T-helper 2 cell treated with Interferon-gamma antibody and Interleukin-4, amounts not matched to agents 5 μg/mL and 100 μg/mL, for 36 hours (primary cell): Measurements from ENCODE around the gene LETM1.

Experiments
- DNase-seq: peaks from one replicate; pipeline ENCODE4 v3.0.0; 2021; ENCODE audit warnings: low spot score
- H3K27ac Mint-ChIP-seq: one replicate; pipeline ENCODE4 v1.8.0; 2021; ENCODE audit warnings: mild to moderate bottlenecking, mixed read lengths
- H3K27me3 Mint-ChIP-seq: one replicate; pipeline ENCODE4 v1.8.0; 2021; ENCODE audit warnings: low read depth, mixed read lengths
- H3K36me3 Mint-ChIP-seq: one replicate; pipeline ENCODE4 v1.8.0; 2021; ENCODE audit warnings: low read depth, mixed read lengths
- H3K4me1 Mint-ChIP-seq: one replicate; pipeline ENCODE4 v1.8.0; 2021; ENCODE audit warnings: low read depth, mixed read lengths
- H3K4me3 Mint-ChIP-seq: one replicate; pipeline ENCODE4 v1.8.0; 2022; ENCODE audit warnings: mild to moderate bottlenecking, moderate library complexity, mixed read lengths
- H3K9me3 Mint-ChIP-seq: one replicate; pipeline ENCODE4 v1.8.0; 2021; ENCODE audit warnings: mixed read lengths

Gene LETM1

GRCh38 chr4:1856071-1856942 is at the start of gene LETM1:
Gene LETM1, minus strand, starts transcription at chr4:1856156. Its CDS starts 206 bp downstream, at chr4:1855950.
- peaks cover 26% of the 10 kb centered on the region for H3K4me1 Mint-ChIP-seq
- peak within 1 kb of the TSS; percentile 85 for H3K4me3 Mint-ChIP-seq
- H3K27me3 Mint-ChIP-seq: no peaks in the 10 kb centered on the region
- H3K36me3 Mint-ChIP-seq: peaks cover 4% of the 10 kb centered on the region
- no peaks in the 10 kb centered on the region for H3K9me3 Mint-ChIP-seq
- H3K27ac Mint-ChIP-seq: peak within 1 kb of the TSS; percentile 70
- DNase-seq: peak; percentile 96

GRCh38 chr4:1904042-1904441 is 48.1 kb upstream of the LETM1 start:
- Mint-ChIP-seq H3K9me3 (no peaks in the 10 kb centered on the region), H3K27me3 (no peaks in the 10 kb centered on the region), H3K4me1 (peaks cover 46% of the 10 kb centered on the region), H3K4me3 (no peak overlapping the region), H3K27ac (no peak overlapping the region), H3K36me3 (peaks cover 66% of the 10 kb centered on the region)
- DNase-seq: no peak

- peaks cover 65% of the 10 kb centered on the region for H3K36me3 Mint-ChIP-seq
- no peak for DNase-seq
- H3K27me3 Mint-ChIP-seq: no peaks in the 10 kb centered on the region
- H3K27ac Mint-ChIP-seq: peak overlapping the region; percentile 11
- peaks cover 45% of the 10 kb centered on the region for H3K4me1 Mint-ChIP-seq
- no peak overlapping the region for H3K4me3 Mint-ChIP-seq
- H3K9me3 Mint-ChIP-seq: no peaks in the 10 kb centered on the region
Measured at GRCh38 chr4:1903035-1903434, 47.1 kb upstream of the LETM1 start.

- no peaks in the 10 kb centered on the region for H3K27me3 Mint-ChIP-seq
- H3K9me3 Mint-ChIP-seq: no peaks in the 10 kb centered on the region
- no peak overlapping the region for H3K4me3 Mint-ChIP-seq
- peaks cover 42% of the 10 kb centered on the region for H3K4me1 Mint-ChIP-seq
- peaks cover 65% of the 10 kb centered on the region for H3K36me3 Mint-ChIP-seq
- H3K27ac Mint-ChIP-seq: no peak overlapping the region
- DNase-seq: no peak
Measured at GRCh38 chr4:1902243-1902642, 46.3 kb upstream of the LETM1 start.

GRCh38 chr4:1901127-1901526 is 45.2 kb upstream of the LETM1 start:
- Mint-ChIP-seq H3K36me3 (peaks cover 62% of the 10 kb centered on the region), H3K9me3 (no peaks in the 10 kb centered on the region), H3K4me1 (peaks cover 38% of the 10 kb centered on the region), H3K4me3 (no peak overlapping the region), H3K27ac (no peak overlapping the region), H3K27me3 (no peaks in the 10 kb centered on the region)
- DNase-seq: no peak

- no peak for DNase-seq
- peaks cover 36% of the 10 kb centered on the region for H3K4me1 Mint-ChIP-seq
- no peaks in the 10 kb centered on the region for H3K27me3 Mint-ChIP-seq
- H3K36me3 Mint-ChIP-seq: peaks cover 61% of the 10 kb centered on the region
- H3K27ac Mint-ChIP-seq: no peak overlapping the region
- no peak overlapping the region for H3K4me3 Mint-ChIP-seq
- H3K9me3 Mint-ChIP-seq: no peaks in the 10 kb centered on the region
Measured at GRCh38 chr4:1900624-1901023, 44.7 kb upstream of the LETM1 start.

GRCh38 chr4:1900087-1900433 is 44.1 kb upstream of the LETM1 start:
- H3K27me3 Mint-ChIP-seq: no peaks in the 10 kb centered on the region
- H3K36me3 Mint-ChIP-seq: peaks cover 64% of the 10 kb centered on the region

GRCh38 chr4:1899149-1900086 is 43.5 kb upstream of the LETM1 start:
- H3K36me3 Mint-ChIP-seq: peaks cover 63% of the 10 kb centered on the region
- peak overlapping the region; percentile 66 for H3K4me3 Mint-ChIP-seq
- peak; percentile 70 for DNase-seq
- no peaks in the 10 kb centered on the region for H3K9me3 Mint-ChIP-seq
- peaks cover 41% of the 10 kb centered on the region for H3K4me1 Mint-ChIP-seq
- no peaks in the 10 kb centered on the region for H3K27me3 Mint-ChIP-seq
- peak overlapping the region; percentile 89 for H3K27ac Mint-ChIP-seq

More at GRCh38 chr4:1900087-1900433, 44.1 kb upstream of the LETM1 start:
- Mint-ChIP-seq H3K9me3 (no peaks in the 10 kb centered on the region), H3K4me1 (peaks cover 40% of the 10 kb centered on the region), H3K4me3 (no peak overlapping the region), H3K27ac (peak overlapping the region; percentile 26)
- DNase-seq: no peak

- H3K36me3 Mint-ChIP-seq: peaks cover 63% of the 10 kb centered on the region
- peak overlapping the region; percentile 89 for H3K27ac Mint-ChIP-seq
- no peak for DNase-seq
- peaks cover 38% of the 10 kb centered on the region for H3K4me1 Mint-ChIP-seq
- H3K9me3 Mint-ChIP-seq: no peaks in the 10 kb centered on the region
- no peaks in the 10 kb centered on the region for H3K27me3 Mint-ChIP-seq
- H3K4me3 Mint-ChIP-seq: peak overlapping the region; percentile 66
Measured at GRCh38 chr4:1898681-1899080, 42.7 kb upstream of the LETM1 start.

- Mint-ChIP-seq H3K4me1 (peaks cover 33% of the 10 kb centered on the region), H3K27me3 (no peaks in the 10 kb centered on the region), H3K36me3 (peaks cover 58% of the 10 kb centered on the region), H3K9me3 (no peaks in the 10 kb centered on the region), H3K4me3 (no peak overlapping the region), H3K27ac (peak overlapping the region; percentile 67)
- DNase-seq: no peak
Measured at GRCh38 chr4:1898007-1898406, 42.1 kb upstream of the LETM1 start.

- Mint-ChIP-seq H3K9me3 (no peaks in the 10 kb centered on the region), H3K27me3 (no peaks in the 10 kb centered on the region), H3K4me1 (peaks cover 33% of the 10 kb centered on the region), H3K4me3 (no peak overlapping the region), H3K27ac (peak overlapping the region; percentile 79), H3K36me3 (peaks cover 54% of the 10 kb centered on the region)
- DNase-seq: no peak
Measured at GRCh38 chr4:1896658-1896991, 40.7 kb upstream of the LETM1 start.

GRCh38 chr4:1895971-1896657 is 40.2 kb upstream of the LETM1 start:
- Mint-ChIP-seq H3K27ac (no peak overlapping the region), H3K36me3 (peaks cover 49% of the 10 kb centered on the region), H3K27me3 (no peaks in the 10 kb centered on the region), H3K4me3 (no peak overlapping the region), H3K4me1 (peaks cover 33% of the 10 kb centered on the region), H3K9me3 (no peaks in the 10 kb centered on the region)
- DNase-seq: no peak

- H3K27ac Mint-ChIP-seq: peak overlapping the region; percentile 7
- DNase-seq: no peak
- H3K27me3 Mint-ChIP-seq: no peaks in the 10 kb centered on the region
- no peaks in the 10 kb centered on the region for H3K9me3 Mint-ChIP-seq
- H3K4me1 Mint-ChIP-seq: peaks cover 24% of the 10 kb centered on the region
- H3K36me3 Mint-ChIP-seq: peaks cover 33% of the 10 kb centered on the region
- no peak overlapping the region for H3K4me3 Mint-ChIP-seq
Measured at GRCh38 chr4:1890979-1891570, 35.1 kb upstream of the LETM1 start.
